ENCODE results near the gene ADARB2.

Gene ADARB2

GRCh38 chr10:1315178-1315577 is 422.1 kb downstream of the ADARB2 start:
- no peak for DNase-seq (ENCODE audit: low read depth in 1 of 2, low spot score in 1 of 2)
- no peak for TF ChIP-seq GABPA (IDR thresholded peaks at IDR 0.05; ENCODE audit: low read depth)
- no peak for TF ChIP-seq REST (IDR thresholded peaks at IDR 0.05; ENCODE audit: insufficient replicate concordance, low read depth)
- TF ChIP-seq POLR2AphosphoS5 (IDR thresholded peaks at IDR 0.05; ENCODE audit: low read depth) = no peak
- TF ChIP-seq CTCF (IDR thresholded peaks at IDR 0.05; ENCODE audit: insufficient read depth, low read length) = no peak
- no peak for TF ChIP-seq SPI1 (IDR thresholded peaks at IDR 0.05; ENCODE audit: borderline replicate concordance, low read depth)
- Histone ChIP-seq H3K27me3 (ENCODE audit: insufficient read depth, poor library complexity, severe bottlenecking) (no peaks in the 10 kb centered on the region), H3K4me3 (replicated peaks; ENCODE audit: insufficient read depth, low read length) (no peak overlapping the region), H3K27ac (replicated peaks) (no peak overlapping the region)

- H3K27ac ChIP-seq (replicated peaks) = no peak overlapping the region
Measured at GRCh38 chr10:1311726-1312125, 425.6 kb downstream of the ADARB2 start.

More at GRCh38 chr10:1311726-1312125, 425.6 kb downstream of the ADARB2 start:
- no peak for DNase-seq (ENCODE audit: low read depth in 1 of 2, low spot score in 1 of 2)
- Histone ChIP-seq H3K27me3 (ENCODE audit: insufficient read depth, poor library complexity, severe bottlenecking) (no peaks in the 10 kb centered on the region), H3K4me3 (replicated peaks; ENCODE audit: insufficient read depth, low read length) (no peak overlapping the region)
- no peak for TF ChIP-seq GABPA (IDR thresholded peaks at IDR 0.05; ENCODE audit: low read depth)
- TF ChIP-seq SPI1 (IDR thresholded peaks at IDR 0.05; ENCODE audit: borderline replicate concordance, low read depth) = no peak
- TF ChIP-seq CTCF (IDR thresholded peaks at IDR 0.05; ENCODE audit: insufficient read depth, low read length) = no peak
- TF ChIP-seq REST (IDR thresholded peaks at IDR 0.05; ENCODE audit: insufficient replicate concordance, low read depth) = no peak
- TF ChIP-seq POLR2AphosphoS5 (IDR thresholded peaks at IDR 0.05; ENCODE audit: low read depth) = no peak

Measured in HL-60 (cell line).